Mesenchymal stem cell (in vitro differentiated cells and primary cell): Measurements from ENCODE around the gene TSC1.

Source experiments
- DNase-seq: peaks from one replicate; pipeline ENCODE4 v3.0.0-alpha.2; 2013
- H2AFZ ChIP-seq: one replicate; pipeline ENCODE4 v1.6.1; 2013; ENCODE audit warnings: low read depth, mild to moderate bottlenecking, control low read depth, inconsistent platforms, low read length, moderate library complexity
- H2AK5ac ChIP-seq: 2 replicates; pipeline ENCODE4 v1.6.1; 2013; ENCODE audit warnings: low read length, moderate library complexity, mild to moderate bottlenecking, inconsistent platforms; ENCODE audit not compliant: severe bottlenecking
- H2BK120ac ChIP-seq: one replicate; pipeline ENCODE4 v1.6.1; 2013; ENCODE audit warnings: low read depth, mild to moderate bottlenecking, inconsistent platforms, low read length, moderate library complexity
- H2BK12ac ChIP-seq, 2 experiments: one replicate each; pipeline ENCODE4 v1.6.1; 2013; ENCODE audit warnings: inconsistent platforms in 2 of 2, low read length in 2 of 2, mild to moderate bottlenecking in 2 of 2, moderate library complexity in 2 of 2, control low read depth in 1 of 2
- H2BK15ac ChIP-seq: one replicate; pipeline ENCODE4 v1.6.1; 2013; ENCODE audit warnings: mild to moderate bottlenecking, low read depth, inconsistent platforms; ENCODE audit not compliant: poor library complexity, severe bottlenecking
- H2BK5ac ChIP-seq: 2 replicates; pipeline ENCODE4 v1.6.1; 2013; ENCODE audit warnings: low read depth, mild to moderate bottlenecking, low read length, control low read depth, inconsistent platforms; ENCODE audit not compliant: poor library complexity, severe bottlenecking
- H3K14ac ChIP-seq, 2 experiments: one replicate each; pipeline ENCODE4 v1.6.1; 2013; ENCODE audit warnings: inconsistent platforms in 2 of 2, low read length in 2 of 2, control low read depth in 1 of 2, mild to moderate bottlenecking in 1 of 2, moderate library complexity in 1 of 2
- H3K18ac ChIP-seq, 2 experiments: one replicate each; pipeline ENCODE4 v1.6.1; 2013; ENCODE audit warnings: inconsistent platforms in 2 of 2, low read length in 2 of 2, control low read depth in 1 of 2, low read depth in 1 of 2, mild to moderate bottlenecking in 1 of 2
- H3K23ac ChIP-seq, 2 experiments: one replicate each; pipeline ENCODE4 v1.6.1; 2013; ENCODE audit warnings: inconsistent platforms in 2 of 2, low read length in 2 of 2, mild to moderate bottlenecking in 2 of 2, moderate library complexity in 2 of 2, control low read depth in 1 of 2
- H3K27ac ChIP-seq: 2 replicates; pipeline ENCODE4 v1.5.1; 2013; ENCODE audit warnings: mild to moderate bottlenecking, moderate library complexity, low read length, control low read depth, inconsistent platforms; ENCODE audit not compliant: poor library complexity, severe bottlenecking
- H3K27me3 ChIP-seq, 2 experiments: 2 replicates each; pipeline versions ENCODE4 v1.6.1 to v1.7.0; 2013; ENCODE audit warnings: low read length in 2 of 2, mild to moderate bottlenecking in 2 of 2, moderate library complexity in 2 of 2, control low read depth in 1 of 2, inconsistent platforms in 1 of 2; ENCODE audit not compliant: control insufficient read depth in 1 of 2, insufficient read depth in 1 of 2
- H3K36me3 ChIP-seq, 2 experiments: 2 replicates each; pipeline versions ENCODE4 v1.6.1 to v1.7.0; 2013; ENCODE audit warnings: low read length in 2 of 2, control low read depth in 1 of 2, inconsistent platforms in 1 of 2, low read depth in 1 of 2, mild to moderate bottlenecking in 1 of 2; ENCODE audit not compliant: insufficient read depth in 2 of 2, control insufficient read depth in 1 of 2
- H3K4ac ChIP-seq, 2 experiments: one replicate each; pipeline ENCODE4 v1.6.1; 2013; ENCODE audit warnings: inconsistent platforms in 2 of 2, low read length in 2 of 2, mild to moderate bottlenecking in 2 of 2, moderate library complexity in 2 of 2, control low read depth in 1 of 2, low read depth in 1 of 2
- H3K4me1 ChIP-seq: 2 replicates; pipeline ENCODE4 v1.6.1; 2013; ENCODE audit warnings: low read depth, low read length, control low read depth; ENCODE audit not compliant: control insufficient read depth, insufficient read depth
- H3K4me2 ChIP-seq: 2 replicates; pipeline ENCODE4 v1.6.1; 2013; ENCODE audit warnings: low read length, mild to moderate bottlenecking, inconsistent platforms; ENCODE audit not compliant: poor library complexity, severe bottlenecking
- H3K4me3 ChIP-seq, 2 experiments: 2 replicates each; pipeline versions ENCODE4 v1.5.1 to v1.7.0; 2013; ENCODE audit warnings: low read length in 2 of 2, mild to moderate bottlenecking in 2 of 2, control low read depth in 1 of 2, low read depth in 1 of 2; ENCODE audit not compliant: insufficient read depth in 1 of 2
- H3K79me1 ChIP-seq: replicated peaks from 2 replicates; pipeline ENCODE4 v1.6.1; 2013; ENCODE audit warnings: mild to moderate bottlenecking, control low read depth, low read length, inconsistent platforms; ENCODE audit not compliant: poor library complexity, severe bottlenecking
- H3K9ac ChIP-seq: 2 replicates; pipeline ENCODE4 v1.7.0; 2013; ENCODE audit warnings: mild to moderate bottlenecking, low read length, moderate library complexity
- H3K9me3 ChIP-seq: 2 replicates; pipeline ENCODE4 v1.7.0; 2013; ENCODE audit warnings: mild to moderate bottlenecking, low read length; ENCODE audit not compliant: control insufficient read depth
- H4K8ac ChIP-seq: one replicate; pipeline ENCODE4 v1.6.1; 2013; ENCODE audit warnings: inconsistent platforms, mild to moderate bottlenecking, low read length, moderate library complexity
- H4K91ac ChIP-seq: one replicate; pipeline ENCODE4 v1.6.1; 2013; ENCODE audit warnings: mild to moderate bottlenecking, low read length, inconsistent platforms
- WGBS: methylation state at CpG from one replicate; pipeline ENCODE4 v1.1.7; 2013; ENCODE audit warnings: mixed read lengths; 5-methylcytosine and 5-hydroxymethylcytosine counted together

The TSC1 gene

DNA sequence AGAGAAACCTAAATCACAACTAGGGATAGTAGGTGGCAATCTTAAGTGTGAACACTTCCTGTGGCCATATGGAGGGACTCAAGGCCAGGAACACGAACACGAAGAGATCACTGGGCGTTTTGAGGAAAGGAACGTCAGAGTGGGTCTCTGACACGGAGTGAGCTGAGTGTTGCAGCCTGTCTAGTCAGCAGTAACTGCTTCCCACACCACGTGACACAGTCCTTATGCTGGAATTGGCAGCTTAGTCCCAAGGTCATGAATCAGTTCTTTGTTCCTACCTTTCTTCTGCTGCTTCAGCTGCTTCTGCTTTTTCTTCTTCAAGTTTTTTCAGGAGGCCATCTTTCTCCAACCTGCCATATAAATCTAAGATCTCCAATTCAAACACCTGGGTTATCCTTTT is 47.5 kb downstream of the TSC1 start:
- Histone ChIP-seq H2BK12ac (no peak overlapping the region), H3K27ac (no peak overlapping the region), H3K18ac (no peak overlapping the region), H3K14ac (no peak overlapping the region), H2BK15ac (no peak overlapping the region), H3K4me2 (no peak overlapping the region), H3K79me1 (peaks cover 4% of the 10 kb centered on the region), H3K4me3 (no peak overlapping the region), H4K91ac (no peak overlapping the region), H2BK120ac (no peak overlapping the region), H3K36me3 (peaks cover 62 to 96% of the 10 kb centered on the region in 2 experiments), H3K9me3 (no peaks in the 10 kb centered on the region), H3K9ac (peak overlapping the region; percentile 7), H3K27me3 (no peaks in the 10 kb centered on the region), H2BK5ac (no peak overlapping the region), H2AK5ac (no peak overlapping the region), H2AFZ (no peak overlapping the region), H3K4me1 (no peaks in the 10 kb centered on the region), H3K4ac (no peak overlapping the region), H3K23ac (no peak overlapping the region), H4K8ac (no peak overlapping the region)
- no peak for DNase-seq
- 95% methylated on average over 6 of the region's 6 CpGs for WGBS

DNA sequence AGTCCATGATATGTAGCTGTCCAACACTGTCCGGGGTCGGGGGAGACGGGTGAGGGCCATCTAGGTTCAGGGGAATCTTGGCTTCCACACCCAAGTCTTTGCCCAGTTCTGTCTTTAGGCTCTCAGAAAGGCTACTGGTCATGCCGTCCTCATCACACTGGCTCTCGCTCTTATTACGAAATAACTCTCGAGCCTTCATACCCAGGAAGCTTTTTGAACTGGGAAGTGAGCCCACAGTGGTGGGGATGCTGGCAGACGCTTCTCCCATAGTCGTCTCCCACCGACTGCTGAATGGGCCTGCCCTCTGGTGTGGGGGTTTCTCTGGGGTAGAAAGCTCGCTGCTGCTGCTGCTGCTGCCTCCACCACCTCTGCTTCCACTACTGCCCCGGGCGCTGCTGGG is 48.2 kb downstream of the TSC1 start:
- H3K4me2 ChIP-seq = no peak overlapping the region
- H2BK120ac ChIP-seq = no peak overlapping the region
- no peak overlapping the region for H3K9ac ChIP-seq
- no peak overlapping the region for H2BK15ac ChIP-seq
- no peak overlapping the region for H2BK12ac ChIP-seq
- no peak overlapping the region for H3K23ac ChIP-seq
- peaks cover 60 to 98% of the 10 kb centered on the region in 2 experiments for H3K36me3 ChIP-seq
- no peak overlapping the region for H3K18ac ChIP-seq
- no peaks in the 10 kb centered on the region for H3K9me3 ChIP-seq
- H4K8ac ChIP-seq = no peak overlapping the region
- no peak overlapping the region for H3K27ac ChIP-seq
- H3K14ac ChIP-seq = no peak overlapping the region
- no peaks in the 10 kb centered on the region for H3K79me1 ChIP-seq
- no peak overlapping the region for H4K91ac ChIP-seq
- H2AK5ac ChIP-seq = no peak overlapping the region
- H2BK5ac ChIP-seq = no peak overlapping the region
- WGBS = 97% methylated on average over 12 of the region's 13 CpGs
- no peaks in the 10 kb centered on the region for H3K27me3 ChIP-seq
- H3K4me3 ChIP-seq = no peak overlapping the region
- H3K4me1 ChIP-seq = no peaks in the 10 kb centered on the region
- DNase-seq = no peak
- no peak overlapping the region for H2AFZ ChIP-seq
- no peak overlapping the region for H3K4ac ChIP-seq

DNA sequence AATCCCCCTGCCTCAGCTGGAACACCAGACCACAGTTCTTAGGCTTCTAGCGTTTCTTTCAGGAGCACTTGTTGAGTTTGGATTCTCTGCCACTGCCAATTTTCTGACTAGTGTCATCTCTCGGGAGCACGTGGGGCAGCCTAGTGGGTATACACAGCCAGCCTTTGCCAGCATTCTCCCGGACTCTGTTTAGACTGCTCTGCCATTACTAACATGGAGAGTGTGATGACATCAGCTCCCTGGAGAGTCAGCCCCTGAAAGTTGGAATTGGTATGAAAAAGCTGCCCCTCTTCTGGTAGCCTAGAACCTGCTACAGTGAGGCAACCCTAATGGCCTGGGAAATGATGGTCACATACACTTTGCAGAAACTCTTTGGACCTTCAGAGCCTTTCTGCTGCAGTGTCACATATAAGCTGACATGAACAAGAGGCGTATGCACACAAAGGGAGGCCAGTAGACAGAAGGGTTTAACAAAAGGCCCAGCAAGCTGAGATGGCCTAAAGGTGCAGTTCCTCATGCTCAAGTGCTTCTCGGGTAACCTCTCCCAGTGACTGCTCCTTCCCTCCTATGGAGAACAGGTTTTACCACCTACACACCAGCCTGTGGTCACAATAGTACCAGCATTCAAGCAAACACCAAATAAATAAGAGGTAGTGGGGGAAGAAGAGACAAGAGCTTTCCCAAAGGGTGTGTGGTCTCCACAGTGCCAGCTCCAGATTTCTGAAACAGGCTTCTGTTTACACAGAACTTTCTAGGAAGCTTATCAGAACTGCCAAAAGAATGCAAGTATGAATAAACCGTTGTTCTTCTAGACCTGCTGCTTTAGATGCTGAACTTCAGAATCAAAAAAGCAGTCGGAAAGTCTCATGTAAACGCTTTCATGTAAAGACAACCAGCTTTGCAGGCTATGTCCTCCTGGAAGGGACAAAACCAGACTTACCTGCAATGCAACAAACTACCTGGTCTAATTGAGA is 49.3 kb downstream of the TSC1 start:
- DNase-seq = no peak
- no peaks in the 10 kb centered on the region for H3K27me3 ChIP-seq
- no peak overlapping the region for H3K27ac ChIP-seq
- H3K23ac ChIP-seq = no peak overlapping the region
- H2BK5ac ChIP-seq = no peak overlapping the region
- no peaks in the 10 kb centered on the region for H3K9me3 ChIP-seq
- H3K4me3 ChIP-seq = no peak overlapping the region
- H3K4ac ChIP-seq = no peak overlapping the region
- H2AFZ ChIP-seq = no peak overlapping the region
- no peak overlapping the region for H3K9ac ChIP-seq
- H4K8ac ChIP-seq = no peak overlapping the region
- no peak overlapping the region for H4K91ac ChIP-seq
- 84% methylated on average over 9 of the region's 9 CpGs for WGBS
- no peak overlapping the region for H2AK5ac ChIP-seq
- peaks cover 50 to 95% of the 10 kb centered on the region in 2 experiments for H3K36me3 ChIP-seq
- no peaks in the 10 kb centered on the region for H3K79me1 ChIP-seq
- H3K4me2 ChIP-seq = no peak overlapping the region
- no peak overlapping the region for H2BK12ac ChIP-seq
- no peak overlapping the region for H2BK15ac ChIP-seq
- no peak overlapping the region for H3K18ac ChIP-seq
- H2BK120ac ChIP-seq = no peak overlapping the region
- no peaks in the 10 kb centered on the region for H3K4me1 ChIP-seq
- no peak overlapping the region for H3K14ac ChIP-seq

DNA sequence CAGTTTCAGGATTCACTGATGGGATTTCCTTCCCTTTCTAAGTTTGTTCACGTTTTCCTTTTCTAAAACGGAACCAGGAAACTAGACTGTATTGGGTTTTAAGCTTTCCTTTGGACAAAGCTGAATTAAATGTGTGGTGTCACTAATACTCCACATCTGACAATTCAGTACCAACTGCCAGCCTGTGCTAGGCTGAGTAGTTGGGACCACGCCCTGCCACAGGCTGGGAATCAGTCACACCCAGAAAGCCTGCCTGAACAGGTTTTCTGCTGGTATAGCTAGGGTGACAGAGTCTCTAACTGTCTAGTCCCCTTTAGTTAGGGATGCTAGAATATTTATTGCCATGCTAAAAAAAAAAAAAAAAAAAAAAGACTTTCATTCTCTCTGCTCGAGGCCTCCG is 50.1 kb downstream of the TSC1 start:
- Histone ChIP-seq H4K8ac (no peak overlapping the region), H3K9me3 (no peaks in the 10 kb centered on the region)

More for the DNA sequence above, 50.1 kb downstream of the TSC1 start:
- Histone ChIP-seq H2AFZ (no peak overlapping the region), H2BK12ac (no peak overlapping the region), H3K9ac (no peak overlapping the region), H3K14ac (no peak overlapping the region), H2BK120ac (no peak overlapping the region), H3K18ac (no peak overlapping the region), H3K4ac (no peak overlapping the region), H4K91ac (no peak overlapping the region), H3K27me3 (no peaks in the 10 kb centered on the region), H3K36me3 (peaks cover 47 to 87% of the 10 kb centered on the region in 2 experiments), H3K4me3 (no peak overlapping the region), H3K23ac (no peak overlapping the region), H2BK5ac (no peak overlapping the region), H3K79me1 (no peaks in the 10 kb centered on the region), H3K4me2 (no peak overlapping the region), H2BK15ac (no peak overlapping the region), H3K27ac (no peak overlapping the region), H3K4me1 (no peaks in the 10 kb centered on the region), H2AK5ac (no peak overlapping the region)
- no peak for DNase-seq
- WGBS = 100% methylated on average over 3 of the region's 5 CpGs
